GM21737 (cell line): ENCODE measurements around the gene ST14.

Experiments
- ATAC-seq: cut with Tn5 transposase; IDR thresholded peaks from one replicate; pipeline ENCODE4 v1.9.1; 2021; ENCODE audit warnings: mild to moderate bottlenecking, moderate library complexity; ENCODE audit not compliant: unreplicated experiment

Gene ST14

DNA sequence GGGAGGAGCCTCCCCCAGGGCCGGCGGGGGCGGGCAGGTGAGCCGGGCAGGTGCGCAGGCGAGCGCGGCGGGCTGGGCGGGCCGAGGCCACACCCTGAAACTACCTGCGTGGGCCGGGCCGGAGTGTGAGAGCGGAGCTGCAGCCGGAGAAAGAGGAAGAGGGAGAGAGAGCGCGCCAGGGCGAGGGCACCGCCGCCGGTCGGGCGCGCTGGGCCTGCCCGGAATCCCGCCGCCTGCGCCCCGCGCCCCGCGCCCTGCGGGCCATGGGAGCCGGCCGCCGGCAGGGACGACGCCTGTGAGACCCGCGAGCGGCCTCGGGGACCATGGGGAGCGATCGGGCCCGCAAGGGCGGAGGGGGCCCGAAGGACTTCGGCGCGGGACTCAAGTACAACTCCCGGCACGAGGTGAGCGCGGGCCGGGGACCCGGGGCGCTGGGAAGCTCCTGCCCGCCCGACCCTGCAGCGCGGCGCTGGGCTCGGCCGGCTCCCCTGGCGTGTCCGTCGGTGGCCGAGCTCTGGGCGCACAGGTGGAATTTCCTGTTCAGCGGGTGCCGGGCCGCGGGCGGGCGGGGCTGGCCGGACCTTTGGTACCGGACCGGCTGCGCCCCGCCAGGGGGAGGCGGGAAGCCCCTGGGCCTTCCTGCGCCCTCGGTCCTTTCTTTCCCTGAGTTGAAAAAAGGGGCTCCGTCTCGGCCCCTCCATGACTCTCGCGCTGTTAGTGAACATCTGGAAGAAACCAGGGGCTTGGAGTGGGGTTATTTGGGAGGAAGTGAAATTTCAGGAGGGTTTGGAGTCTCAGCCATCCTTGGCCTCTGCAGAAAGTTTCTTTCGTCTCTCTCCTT, at the start of gene ST14:
ST14 (plus strand) TSS at position 126 of the 841 bp plus-strand sequence; CDS start at position 324, 198 bp downstream.
- ATAC-seq, result no peak

DNA sequence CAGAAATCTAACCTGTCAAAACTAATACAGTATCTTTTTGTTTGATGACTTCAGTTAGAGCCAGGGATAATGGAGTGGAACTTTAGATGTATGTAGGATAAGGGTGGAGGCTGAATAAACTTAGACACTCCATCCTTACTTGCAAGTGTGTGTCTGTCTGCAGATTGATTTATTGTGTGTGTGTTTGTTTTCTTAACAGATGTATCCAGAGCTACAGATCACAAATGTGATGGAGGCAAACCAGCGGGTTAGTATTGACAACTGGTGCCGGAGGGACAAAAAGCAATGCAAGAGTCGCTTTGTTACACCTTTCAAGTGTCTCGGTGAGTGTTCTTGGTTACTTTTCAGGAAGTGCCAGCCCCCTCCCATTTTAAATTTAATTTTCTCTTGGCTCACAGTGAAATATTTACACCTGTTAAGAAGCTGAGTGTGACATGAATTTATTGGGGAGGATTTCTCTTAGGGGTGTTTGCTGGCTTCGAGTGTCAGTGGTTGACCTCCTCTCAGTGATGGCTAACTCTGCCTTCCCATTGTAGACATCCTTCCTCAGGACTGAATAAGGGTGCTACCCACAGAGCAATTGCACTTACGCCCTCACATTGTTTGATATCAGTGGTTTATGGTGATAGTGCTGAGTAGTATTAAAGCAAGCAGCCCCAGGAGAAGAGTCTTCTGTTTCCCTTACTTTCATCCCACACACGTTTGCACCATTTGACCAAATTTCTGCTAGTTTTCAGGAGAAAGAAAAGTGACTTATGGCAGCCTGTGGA, 49.1 kb upstream of the ST14 start:
- no peak for ATAC-seq

GRCh38 chr11:130112071-130112830, 47.3 kb upstream of the ST14 start:
- ATAC-seq, result no peak

GRCh38 chr11:130114281-130114680, 45.3 kb upstream of the ST14 start:
- ATAC-seq, result no peak

- ATAC-seq, result no peak
These were observed 44.9 kb upstream of the ST14 start for GRCh38 chr11:130114726-130115125.

GRCh38 chr11:130115218-130115617, 44.4 kb upstream of the ST14 start:
- no peak for ATAC-seq

- peak; percentile 72 for ATAC-seq
These were observed 41.4 kb upstream of the ST14 start for GRCh38 chr11:130118165-130118564.

- ATAC-seq, result peak; percentile 66
These were observed 40.8 kb upstream of the ST14 start for GRCh38 chr11:130118636-130119387.

DNA sequence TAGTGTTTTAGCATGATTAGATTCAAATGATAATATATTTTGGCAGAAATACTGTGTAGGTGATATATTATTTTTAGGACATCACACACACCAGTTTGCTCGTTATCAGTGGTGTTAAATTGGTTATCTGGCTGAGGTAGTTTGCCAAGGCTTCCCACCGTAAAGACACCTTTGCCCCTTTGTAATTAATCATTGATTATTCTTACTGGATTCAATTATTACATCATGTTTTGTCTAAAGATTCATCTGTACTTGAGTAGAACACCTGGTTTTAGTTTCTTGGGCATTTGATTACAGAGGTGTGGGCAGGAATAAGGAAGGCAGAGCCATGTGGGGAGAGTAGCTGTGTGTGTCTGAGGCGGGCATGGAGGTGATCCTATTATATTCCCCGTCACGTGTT, 39.5 kb upstream of the ST14 start:
- ATAC-seq, result no peak

GRCh38 chr11:130121445-130121978, 38.1 kb upstream of the ST14 start:
- no peak for ATAC-seq

- ATAC-seq, result no peak
These were observed 37.4 kb upstream of the ST14 start for GRCh38 chr11:130122141-130122575.

DNA sequence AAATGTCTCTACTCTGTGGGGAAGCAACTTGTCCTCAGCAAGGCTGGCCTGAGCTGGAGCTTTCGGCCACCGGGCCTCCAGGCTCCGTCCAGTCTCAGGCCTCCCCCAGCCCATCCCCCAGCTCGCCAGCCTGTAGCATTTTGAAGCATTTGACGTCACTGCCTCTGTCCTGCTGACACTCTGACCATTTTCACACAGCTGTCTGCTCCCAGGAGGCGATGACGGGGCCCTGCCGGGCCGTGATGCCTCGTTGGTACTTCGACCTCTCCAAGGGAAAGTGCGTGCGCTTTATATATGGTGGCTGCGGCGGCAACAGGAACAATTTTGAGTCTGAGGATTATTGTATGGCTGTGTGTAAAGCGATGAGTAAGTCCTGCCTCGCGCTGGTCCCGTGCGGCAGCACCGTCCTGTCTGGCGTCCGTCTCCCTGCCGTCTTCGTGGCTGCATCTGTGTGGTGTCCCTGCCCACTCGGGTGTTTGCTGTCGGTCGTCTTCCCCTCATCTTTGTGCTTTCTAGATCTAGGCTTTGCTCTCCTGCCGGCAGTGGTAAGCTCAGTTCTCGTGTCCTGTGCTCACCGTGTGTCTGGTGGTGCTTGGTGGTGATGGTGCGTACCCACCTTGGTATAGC, 36.1 kb upstream of the ST14 start:
- ATAC-seq, result no peak

GRCh38 chr11:130124096-130124495, 35.5 kb upstream of the ST14 start:
- no peak for ATAC-seq

- ATAC-seq, result no peak
These were observed 33.9 kb upstream of the ST14 start for GRCh38 chr11:130125638-130126037.

GRCh38 chr11:130126516-130126915, 33.1 kb upstream of the ST14 start:
- ATAC-seq, result no peak

GRCh38 chr11:130127509-130127908, 32.1 kb upstream of the ST14 start:
- ATAC-seq, result no peak

DNA sequence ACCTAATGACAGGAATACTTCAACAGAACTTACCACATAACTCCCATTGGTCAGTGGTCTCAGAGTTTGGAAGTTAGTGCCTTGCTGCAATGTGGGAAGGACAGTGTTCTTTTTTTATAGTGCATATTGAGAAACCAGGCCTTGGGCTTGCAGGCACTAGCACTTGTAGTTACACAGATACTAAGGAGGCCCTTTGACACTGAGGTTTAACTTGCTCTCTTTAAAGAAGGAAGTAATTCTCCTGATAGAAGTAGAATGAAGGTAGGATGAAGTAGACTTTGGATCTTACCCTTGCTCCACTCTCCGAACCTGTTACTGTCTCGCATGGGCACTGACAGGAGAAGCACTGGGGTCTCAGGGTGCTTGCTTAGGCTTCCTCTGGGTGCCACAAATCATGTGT, 31.0 kb upstream of the ST14 start:
- no peak for ATAC-seq

DNA sequence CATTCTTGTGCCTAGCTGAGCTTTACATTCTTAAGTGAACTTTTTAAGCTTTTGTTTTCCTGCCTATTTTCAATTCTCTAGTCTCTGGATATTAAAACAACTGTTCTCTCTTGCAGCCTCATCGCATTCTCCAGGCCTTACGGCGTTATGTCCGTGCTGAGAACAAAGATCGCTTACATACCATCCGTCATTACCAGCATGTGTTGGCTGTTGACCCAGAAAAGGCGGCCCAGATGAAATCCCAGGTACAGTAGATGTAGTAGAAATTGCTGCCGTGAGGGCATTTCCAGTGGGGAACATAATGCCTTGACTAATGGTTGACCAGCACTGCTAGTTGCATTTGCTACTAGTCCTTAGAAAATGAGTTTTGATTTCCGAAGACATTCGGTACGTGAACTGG, 29.7 kb upstream of the ST14 start:
- ATAC-seq, result no peak

GRCh38 chr11:130131961-130132850, 27.4 kb upstream of the ST14 start:
- ATAC-seq, result no peak
